ENCODE results near the gene RABGGTA.

Gene RABGGTA

DNA sequence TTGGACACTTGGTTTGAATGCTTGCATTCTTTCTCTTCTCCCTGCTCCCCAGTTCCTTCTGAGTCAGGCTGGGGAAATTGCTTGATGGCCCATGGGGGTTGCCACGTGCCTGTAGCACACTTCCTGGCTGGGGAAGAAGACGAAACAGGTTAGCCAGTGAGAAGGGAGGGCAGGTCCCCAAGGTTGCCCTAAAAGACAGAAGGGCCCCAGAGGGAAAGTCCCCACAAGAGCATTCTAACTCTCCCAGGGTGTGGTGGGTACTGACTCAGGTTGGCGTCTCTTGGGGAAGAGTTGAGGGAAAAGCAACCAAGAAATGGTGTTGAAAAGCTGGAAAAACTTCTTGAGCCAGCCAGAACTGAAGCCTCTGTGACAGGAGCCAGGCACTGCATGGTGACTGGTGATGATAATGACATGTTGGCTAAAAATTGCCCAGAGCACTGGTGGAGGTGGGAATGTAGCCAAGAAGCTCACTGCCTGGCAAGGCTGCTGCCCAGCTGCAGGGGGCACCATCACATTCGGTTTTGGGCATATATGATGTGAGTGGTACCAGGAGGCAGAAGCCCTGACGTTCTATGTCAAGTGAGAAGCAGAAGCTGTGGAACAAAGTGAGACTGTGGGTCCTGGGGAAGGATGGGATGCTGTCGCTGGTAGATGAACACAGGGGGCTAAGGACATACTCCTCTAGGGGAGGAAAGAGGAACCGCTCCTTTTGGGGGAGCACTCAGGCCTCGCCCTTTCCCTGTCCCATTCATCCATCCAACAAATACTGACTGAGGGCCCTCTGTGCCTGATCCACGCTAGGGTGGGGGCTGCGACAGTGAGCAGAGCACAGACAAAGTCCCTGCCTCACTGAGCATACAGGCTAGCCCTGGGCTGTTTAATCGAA is 8.1 kb upstream of the RABGGTA start:
- no peak overlapping the region for H3K9ac ChIP-seq (ENCODE audit: low read depth in 1 of 2, low read length in 2 of 2)
- H3K27ac ChIP-seq (ENCODE audit: low read depth in 2 of 2, low read length in 2 of 2): no peak overlapping the region
- H3K4me1 ChIP-seq (ENCODE audit: control insufficient read depth in 2 of 2, insufficient read depth in 2 of 2, low read length in 2 of 2): peaks cover 0 to 8% of the 10 kb centered on the region in 2 donors
- no peak overlapping the region for H3K4me3 ChIP-seq (ENCODE audit: low read length in 2 of 2)
- H3K27me3 ChIP-seq (ENCODE audit: control insufficient read depth in 2 of 2, insufficient read depth in 2 of 2, low read length in 2 of 2): no peaks in the 10 kb centered on the region
- H3K9me3 ChIP-seq (ENCODE audit: control insufficient read depth in 2 of 2, low read length in 2 of 2): no peaks in the 10 kb centered on the region
- no peaks in the 10 kb centered on the region for H3K36me3 ChIP-seq (ENCODE audit: control insufficient read depth in 2 of 2, insufficient read depth in 2 of 2, low read length in 2 of 2)

DNA sequence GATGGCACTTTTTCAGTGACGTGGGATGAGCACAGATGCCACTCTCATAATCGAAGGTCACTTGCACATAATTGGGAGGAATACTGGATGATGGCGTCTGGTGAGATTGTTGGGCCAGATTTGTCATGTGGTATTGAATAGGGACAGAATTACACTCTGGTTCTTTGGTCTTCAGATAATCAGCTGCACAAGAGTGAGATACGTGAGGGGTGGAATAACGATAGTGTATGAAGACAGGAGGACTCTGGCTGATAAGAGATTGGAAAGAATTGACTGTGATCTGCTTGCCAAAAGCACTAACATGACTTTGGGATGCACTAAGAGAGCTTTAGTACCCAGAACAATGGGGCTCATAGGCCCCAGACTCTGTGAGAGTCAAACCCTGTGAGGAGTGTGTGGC is 7.0 kb upstream of the RABGGTA start:
- Histone ChIP-seq H3K27ac (ENCODE audit: low read depth in 2 of 2, low read length in 2 of 2) (no peak overlapping the region), H3K9ac (ENCODE audit: low read depth in 1 of 2, low read length in 2 of 2) (no peak overlapping the region), H3K4me1 (ENCODE audit: control insufficient read depth in 2 of 2, insufficient read depth in 2 of 2, low read length in 2 of 2) (peaks cover 0 to 8% of the 10 kb centered on the region in 2 donors)

DNA sequence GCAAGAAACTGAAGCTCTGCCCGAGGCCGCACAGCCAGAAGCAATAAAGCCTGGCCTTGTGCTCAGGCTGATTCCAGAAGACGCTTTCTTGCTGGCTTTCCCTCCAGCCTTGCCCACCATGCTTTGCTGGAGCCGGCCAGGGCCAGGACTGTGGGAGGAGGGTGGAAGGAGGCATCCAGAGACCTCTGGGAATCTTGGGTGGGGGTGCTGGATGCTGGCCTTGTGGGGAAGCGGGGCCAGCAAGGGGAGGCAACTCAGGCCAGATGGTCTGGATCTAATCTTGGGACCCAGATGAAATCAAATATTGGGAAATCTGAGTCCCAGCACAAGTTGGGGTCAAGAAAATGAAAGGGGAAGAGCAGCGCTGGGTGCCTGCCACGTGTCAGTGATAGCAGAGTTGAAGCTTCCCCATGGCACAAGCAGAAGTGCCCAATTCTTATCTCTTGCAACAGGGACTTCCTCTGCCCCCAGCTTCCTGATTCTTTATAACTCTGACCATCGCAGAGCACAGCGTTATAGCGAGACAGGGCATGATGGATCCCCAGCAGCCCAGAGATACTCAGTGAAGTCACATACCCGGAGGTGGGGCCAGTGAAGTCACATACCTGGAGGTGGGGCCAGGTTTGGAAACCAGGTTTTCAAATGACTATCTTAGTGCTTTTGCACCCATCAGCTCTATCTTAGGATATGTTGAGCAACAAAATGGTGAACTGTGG is 6.4 kb upstream of the RABGGTA start:
- H3K9ac ChIP-seq (ENCODE audit: low read depth in 1 of 2, low read length in 2 of 2): no peak overlapping the region
- H3K4me3 ChIP-seq (ENCODE audit: low read length in 2 of 2): no peak overlapping the region
- no peak overlapping the region for H3K27ac ChIP-seq (ENCODE audit: low read depth in 2 of 2, low read length in 2 of 2)
- no peaks in the 10 kb centered on the region for H3K27me3 ChIP-seq (ENCODE audit: control insufficient read depth in 2 of 2, insufficient read depth in 2 of 2, low read length in 2 of 2)
- no peaks in the 10 kb centered on the region for H3K36me3 ChIP-seq (ENCODE audit: control insufficient read depth in 2 of 2, insufficient read depth in 2 of 2, low read length in 2 of 2)
- H3K4me1 ChIP-seq (ENCODE audit: control insufficient read depth in 2 of 2, insufficient read depth in 2 of 2, low read length in 2 of 2): peaks cover 0 to 8% of the 10 kb centered on the region in 2 donors
- no peaks in the 10 kb centered on the region for H3K9me3 ChIP-seq (ENCODE audit: control insufficient read depth in 2 of 2, low read length in 2 of 2)

More for the DNA sequence above, 7.0 kb upstream of the RABGGTA start:
- Histone ChIP-seq H3K27me3 (ENCODE audit: control insufficient read depth in 2 of 2, insufficient read depth in 2 of 2, low read length in 2 of 2) (no peaks in the 10 kb centered on the region), H3K4me3 (ENCODE audit: low read length in 2 of 2) (no peak overlapping the region), H3K9me3 (ENCODE audit: control insufficient read depth in 2 of 2, low read length in 2 of 2) (no peaks in the 10 kb centered on the region), H3K36me3 (ENCODE audit: control insufficient read depth in 2 of 2, insufficient read depth in 2 of 2, low read length in 2 of 2) (no peaks in the 10 kb centered on the region)

DNA sequence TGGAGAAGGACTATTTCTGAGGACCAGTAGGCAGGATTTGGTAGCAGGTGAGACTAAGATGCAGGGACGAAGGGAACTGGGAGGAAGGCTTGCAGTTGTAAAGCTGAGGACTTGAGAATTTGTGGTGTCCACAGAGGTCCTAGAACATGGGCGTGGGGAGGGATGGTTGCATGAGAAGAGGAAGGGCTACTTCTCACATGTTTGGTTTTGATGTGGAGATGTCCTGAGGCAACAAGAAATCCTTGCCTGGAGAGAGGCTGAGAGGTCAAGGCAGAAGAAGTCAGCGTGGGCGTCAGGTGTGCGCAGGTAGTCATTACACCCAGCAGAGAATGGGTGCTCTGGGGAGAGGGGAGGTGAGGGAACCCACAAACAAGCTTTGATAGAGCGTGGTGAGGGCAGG is 5.7 kb upstream of the RABGGTA start:
- Histone ChIP-seq H3K4me1 (ENCODE audit: control insufficient read depth in 2 of 2, insufficient read depth in 2 of 2, low read length in 2 of 2) (peaks cover under 1 to 8% of the 10 kb centered on the region in 2 donors), H3K9me3 (ENCODE audit: control insufficient read depth in 2 of 2, low read length in 2 of 2) (no peaks in the 10 kb centered on the region), H3K4me3 (ENCODE audit: low read length in 2 of 2) (no peak overlapping the region), H3K36me3 (ENCODE audit: control insufficient read depth in 2 of 2, insufficient read depth in 2 of 2, low read length in 2 of 2) (no peaks in the 10 kb centered on the region), H3K27ac (ENCODE audit: low read depth in 2 of 2, low read length in 2 of 2) (no peak overlapping the region), H3K27me3 (ENCODE audit: control insufficient read depth in 2 of 2, insufficient read depth in 2 of 2, low read length in 2 of 2) (no peaks in the 10 kb centered on the region), H3K9ac (ENCODE audit: low read depth in 1 of 2, low read length in 2 of 2) (no peak overlapping the region)

DNA sequence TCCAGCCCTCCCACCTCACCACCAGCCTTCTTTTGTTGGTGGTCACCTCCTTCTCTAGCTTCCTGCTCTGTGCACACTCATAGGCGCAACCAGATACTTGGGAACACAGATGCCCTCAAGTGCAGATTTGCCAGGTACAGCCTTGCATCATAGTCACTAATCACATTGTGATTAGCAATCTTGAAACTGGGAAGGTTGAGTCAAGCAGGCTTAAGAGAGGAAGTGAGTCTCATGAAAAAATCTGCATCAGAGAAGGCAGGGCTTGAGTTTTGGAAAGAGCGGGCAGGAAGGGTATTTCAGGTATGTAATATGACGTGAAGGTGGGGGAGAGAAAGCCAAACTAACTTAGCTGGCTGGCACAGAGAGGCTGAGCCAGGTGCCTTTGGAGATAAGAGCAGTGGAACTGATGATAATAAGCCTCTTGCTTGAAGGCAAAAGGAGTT is 2.7 kb upstream of the RABGGTA start:
- H3K27ac ChIP-seq (ENCODE audit: low read depth in 2 of 2, low read length in 2 of 2): peak overlapping the region in 1 of 2 donors; percentile 17
- peaks cover 3 to 4% of the 10 kb centered on the region in 2 donors for H3K36me3 ChIP-seq (ENCODE audit: control insufficient read depth in 2 of 2, insufficient read depth in 2 of 2, low read length in 2 of 2)
- H3K4me1 ChIP-seq (ENCODE audit: control insufficient read depth in 2 of 2, insufficient read depth in 2 of 2, low read length in 2 of 2): peaks cover 10 to 13% of the 10 kb centered on the region in 2 donors
- no peaks in the 10 kb centered on the region for H3K9me3 ChIP-seq (ENCODE audit: control insufficient read depth in 2 of 2, low read length in 2 of 2)
- H3K27me3 ChIP-seq (ENCODE audit: control insufficient read depth in 2 of 2, insufficient read depth in 2 of 2, low read length in 2 of 2): no peaks in the 10 kb centered on the region
- H3K4me3 ChIP-seq (ENCODE audit: low read length in 2 of 2): no peak overlapping the region
- H3K9ac ChIP-seq (ENCODE audit: low read depth in 1 of 2, low read length in 2 of 2): peak overlapping the region in 1 of 2 donors; percentile 10

DNA sequence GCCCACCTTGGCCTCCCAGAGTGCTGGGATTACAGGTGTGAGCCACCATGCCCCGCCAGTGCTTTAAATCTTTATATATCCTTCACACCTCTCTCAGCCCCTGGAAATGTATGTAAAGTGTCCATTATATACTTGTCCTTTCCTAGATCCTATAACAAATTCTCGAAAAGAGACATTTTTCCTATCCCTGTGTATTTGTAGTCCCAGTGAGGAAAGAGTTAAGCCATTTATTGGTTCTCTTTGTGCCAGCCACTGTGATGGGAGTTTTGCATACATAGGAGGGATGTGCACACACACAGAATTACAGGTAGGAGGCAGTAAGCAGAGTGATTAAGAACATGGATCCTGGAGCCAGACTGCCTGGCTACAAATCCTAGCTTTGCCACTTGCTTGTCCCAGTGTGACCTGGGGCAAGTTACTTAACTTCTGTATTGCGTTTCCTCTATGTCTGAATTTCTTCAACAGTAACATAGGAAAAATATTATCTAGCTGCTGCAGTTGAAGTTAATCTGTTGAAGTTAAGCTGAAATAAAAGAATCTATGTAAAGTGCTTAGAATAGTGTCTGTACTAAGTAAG is 2.1 kb upstream of the RABGGTA start:
- H3K4me1 ChIP-seq (ENCODE audit: control insufficient read depth in 2 of 2, insufficient read depth in 2 of 2, low read length in 2 of 2): peaks cover 10 to 13% of the 10 kb centered on the region in 2 donors
- peaks cover 9 to 10% of the 10 kb centered on the region in 2 donors for H3K36me3 ChIP-seq (ENCODE audit: control insufficient read depth in 2 of 2, insufficient read depth in 2 of 2, low read length in 2 of 2)
- no peaks in the 10 kb centered on the region for H3K27me3 ChIP-seq (ENCODE audit: control insufficient read depth in 2 of 2, insufficient read depth in 2 of 2, low read length in 2 of 2)
- no peak overlapping the region for H3K9ac ChIP-seq (ENCODE audit: low read depth in 1 of 2, low read length in 2 of 2)
- H3K4me3 ChIP-seq (ENCODE audit: low read length in 2 of 2): no peak overlapping the region
- peak overlapping the region in 1 of 2 donors; percentile 17 for H3K27ac ChIP-seq (ENCODE audit: low read depth in 2 of 2, low read length in 2 of 2)
- no peaks in the 10 kb centered on the region for H3K9me3 ChIP-seq (ENCODE audit: control insufficient read depth in 2 of 2, low read length in 2 of 2)

DNA sequence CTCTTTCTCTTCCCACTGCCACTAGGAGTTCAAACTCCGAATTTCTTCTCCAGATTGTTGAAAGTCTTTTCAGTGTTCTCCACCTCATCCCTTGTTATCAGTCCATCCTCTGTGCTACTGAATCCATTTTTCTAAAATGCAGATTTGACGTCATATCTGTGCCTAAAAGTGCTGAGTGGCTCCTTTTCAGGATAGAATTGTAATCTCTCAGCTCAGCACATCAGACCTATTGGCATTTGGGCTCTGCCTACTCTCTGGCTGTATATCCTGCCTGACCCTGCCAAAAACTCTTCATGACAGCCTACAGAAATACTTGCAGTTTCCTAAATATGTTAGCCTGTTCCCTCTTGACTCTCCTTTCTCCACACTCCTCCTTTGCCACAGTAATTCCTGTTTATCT is 1.1 kb upstream of the RABGGTA start:
- Histone ChIP-seq H3K4me1 (ENCODE audit: control insufficient read depth in 2 of 2, insufficient read depth in 2 of 2, low read length in 2 of 2) (peaks cover 8 to 10% of the 10 kb centered on the region in 2 donors), H3K27me3 (ENCODE audit: control insufficient read depth in 2 of 2, insufficient read depth in 2 of 2, low read length in 2 of 2) (no peaks in the 10 kb centered on the region), H3K4me3 (ENCODE audit: low read length in 2 of 2) (no peak overlapping the region), H3K9me3 (ENCODE audit: control insufficient read depth in 2 of 2, low read length in 2 of 2) (no peaks in the 10 kb centered on the region), H3K27ac (ENCODE audit: low read depth in 2 of 2, low read length in 2 of 2) (no peak overlapping the region), H3K36me3 (ENCODE audit: control insufficient read depth in 2 of 2, insufficient read depth in 2 of 2, low read length in 2 of 2) (peaks cover 11 to 14% of the 10 kb centered on the region in 2 donors), H3K9ac (ENCODE audit: low read depth in 1 of 2, low read length in 2 of 2) (no peak overlapping the region)

DNA sequence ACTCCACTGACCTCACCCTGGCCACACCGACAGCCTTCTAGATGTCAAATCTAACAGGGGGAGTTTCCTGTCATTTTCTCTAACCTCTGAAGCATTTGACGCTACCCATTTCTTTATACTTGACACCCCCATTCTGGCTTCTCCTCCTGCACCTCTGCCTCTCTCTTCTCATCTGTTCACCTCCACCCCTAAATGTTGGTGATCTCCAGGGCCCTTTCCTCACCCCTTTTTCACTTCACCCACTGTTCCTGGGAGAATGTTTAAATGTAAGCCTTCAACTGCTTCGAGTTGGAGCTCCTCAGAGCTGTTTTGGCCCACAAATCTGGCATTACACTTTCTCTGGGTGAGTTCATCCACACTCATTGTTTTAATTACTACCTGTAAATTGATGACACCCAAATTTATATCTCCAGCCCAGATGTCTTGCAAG is 452 bp upstream of the RABGGTA start:
- Histone ChIP-seq H3K9ac (ENCODE audit: low read depth in 1 of 2, low read length in 2 of 2) (peak overlapping the region; percentile 95 to 97), H3K36me3 (ENCODE audit: control insufficient read depth in 2 of 2, insufficient read depth in 2 of 2, low read length in 2 of 2) (peaks cover 18 to 20% of the 10 kb centered on the region in 2 donors), H3K27me3 (ENCODE audit: control insufficient read depth in 2 of 2, insufficient read depth in 2 of 2, low read length in 2 of 2) (no peaks in the 10 kb centered on the region), H3K27ac (ENCODE audit: low read depth in 2 of 2, low read length in 2 of 2) (peak overlapping the region; percentile 97 to 98), H3K4me1 (ENCODE audit: control insufficient read depth in 2 of 2, insufficient read depth in 2 of 2, low read length in 2 of 2) (peaks cover 5 to 10% of the 10 kb centered on the region in 2 donors), H3K9me3 (ENCODE audit: control insufficient read depth in 2 of 2, low read length in 2 of 2) (no peaks in the 10 kb centered on the region), H3K4me3 (ENCODE audit: low read length in 2 of 2) (peak overlapping the region; percentile 95 to 98)

DNA sequence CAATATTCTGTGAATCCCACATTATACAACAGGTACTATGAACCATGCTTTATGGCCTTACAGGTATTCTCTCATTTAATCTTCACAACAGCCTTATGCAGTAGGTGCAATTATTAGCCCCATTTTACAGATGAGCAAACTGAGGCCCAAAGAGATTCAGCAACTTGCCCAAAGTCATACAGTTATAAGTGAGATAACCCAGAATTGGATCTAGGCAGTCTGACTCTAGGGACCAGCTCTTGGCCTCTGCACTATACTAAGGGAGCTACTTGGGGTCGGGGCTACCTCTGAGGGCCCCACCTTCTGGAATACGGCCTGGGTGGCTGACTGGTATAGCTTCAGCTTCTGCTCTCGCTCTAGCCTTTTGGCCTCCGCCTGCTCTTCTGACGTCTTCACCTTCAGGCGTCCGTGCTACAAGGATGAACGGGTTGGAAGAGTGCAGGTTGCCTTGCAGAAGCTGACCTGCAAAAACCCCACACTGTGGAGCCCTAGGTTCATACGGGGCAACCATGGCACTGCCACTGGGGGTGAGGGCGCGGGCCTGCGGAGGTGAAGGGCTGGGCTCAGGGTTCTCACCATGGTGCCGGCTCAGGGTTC is 762 bp downstream of the RABGGTA start:
- Histone ChIP-seq H3K9ac (ENCODE audit: low read depth in 1 of 2, low read length in 2 of 2) (peak overlapping the region; percentile 95 to 97), H3K27me3 (ENCODE audit: control insufficient read depth in 2 of 2, insufficient read depth in 2 of 2, low read length in 2 of 2) (no peaks in the 10 kb centered on the region), H3K4me3 (ENCODE audit: low read length in 2 of 2) (peak overlapping the region; percentile 95 to 98), H3K36me3 (ENCODE audit: control insufficient read depth in 2 of 2, insufficient read depth in 2 of 2, low read length in 2 of 2) (peaks cover 28 to 32% of the 10 kb centered on the region in 2 donors), H3K4me1 (ENCODE audit: control insufficient read depth in 2 of 2, insufficient read depth in 2 of 2, low read length in 2 of 2) (peaks cover 5 to 10% of the 10 kb centered on the region in 2 donors), H3K9me3 (ENCODE audit: control insufficient read depth in 2 of 2, low read length in 2 of 2) (no peaks in the 10 kb centered on the region), H3K27ac (ENCODE audit: low read depth in 2 of 2, low read length in 2 of 2) (peak overlapping the region; percentile 97 to 98)

Data from mucosa of rectum (tissue), 2 donors.